Measurements from ENCODE around the gene PLPP4.
A peak's percentile ranks its signal among the peaks of the same experiment; 100 is the strongest.

The PLPP4 gene

DNA sequence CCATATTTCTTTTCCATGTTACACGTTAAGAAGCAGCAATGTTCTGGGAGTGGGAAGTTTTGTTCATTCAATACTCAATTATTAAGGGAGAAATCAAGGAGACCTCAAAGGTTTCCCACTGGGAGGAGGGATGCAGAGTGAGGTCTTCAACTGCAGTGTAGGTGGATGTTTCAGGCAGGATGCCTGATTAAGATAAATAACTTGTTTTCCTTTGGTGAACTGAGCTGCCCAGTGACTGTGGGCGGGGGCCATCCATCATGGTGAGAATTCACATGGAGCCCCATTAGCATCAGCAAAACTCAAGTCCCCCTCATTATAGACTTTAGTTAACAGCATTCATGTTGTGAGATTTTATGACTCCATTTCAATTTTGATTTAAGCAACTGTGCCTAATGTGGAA lies 121.1 kb downstream of the PLPP4 start:
- no peak for DNase-seq (ENCODE audit: low spot score)

DNA sequence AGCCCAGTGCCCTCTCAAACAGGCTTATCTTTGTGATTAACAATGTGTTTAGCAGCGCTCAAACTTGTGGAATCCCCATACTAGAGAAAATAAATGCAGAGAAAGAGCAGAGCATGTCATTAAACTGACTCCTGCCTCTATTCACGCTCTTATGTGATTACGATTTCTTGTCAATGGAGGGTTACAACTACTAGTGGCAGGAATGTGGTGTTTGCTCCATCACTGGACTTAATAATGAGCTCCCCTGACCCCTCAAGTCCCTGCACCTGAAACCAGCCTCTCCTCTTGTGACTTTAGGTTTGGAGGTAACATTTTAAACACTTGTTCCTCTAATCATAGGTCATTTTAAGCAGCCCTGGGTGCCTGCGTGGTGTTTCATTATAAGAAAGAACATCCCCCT lies 121.9 kb downstream of the PLPP4 start:
- DNase-seq (ENCODE audit: low spot score), result no peak

DNA sequence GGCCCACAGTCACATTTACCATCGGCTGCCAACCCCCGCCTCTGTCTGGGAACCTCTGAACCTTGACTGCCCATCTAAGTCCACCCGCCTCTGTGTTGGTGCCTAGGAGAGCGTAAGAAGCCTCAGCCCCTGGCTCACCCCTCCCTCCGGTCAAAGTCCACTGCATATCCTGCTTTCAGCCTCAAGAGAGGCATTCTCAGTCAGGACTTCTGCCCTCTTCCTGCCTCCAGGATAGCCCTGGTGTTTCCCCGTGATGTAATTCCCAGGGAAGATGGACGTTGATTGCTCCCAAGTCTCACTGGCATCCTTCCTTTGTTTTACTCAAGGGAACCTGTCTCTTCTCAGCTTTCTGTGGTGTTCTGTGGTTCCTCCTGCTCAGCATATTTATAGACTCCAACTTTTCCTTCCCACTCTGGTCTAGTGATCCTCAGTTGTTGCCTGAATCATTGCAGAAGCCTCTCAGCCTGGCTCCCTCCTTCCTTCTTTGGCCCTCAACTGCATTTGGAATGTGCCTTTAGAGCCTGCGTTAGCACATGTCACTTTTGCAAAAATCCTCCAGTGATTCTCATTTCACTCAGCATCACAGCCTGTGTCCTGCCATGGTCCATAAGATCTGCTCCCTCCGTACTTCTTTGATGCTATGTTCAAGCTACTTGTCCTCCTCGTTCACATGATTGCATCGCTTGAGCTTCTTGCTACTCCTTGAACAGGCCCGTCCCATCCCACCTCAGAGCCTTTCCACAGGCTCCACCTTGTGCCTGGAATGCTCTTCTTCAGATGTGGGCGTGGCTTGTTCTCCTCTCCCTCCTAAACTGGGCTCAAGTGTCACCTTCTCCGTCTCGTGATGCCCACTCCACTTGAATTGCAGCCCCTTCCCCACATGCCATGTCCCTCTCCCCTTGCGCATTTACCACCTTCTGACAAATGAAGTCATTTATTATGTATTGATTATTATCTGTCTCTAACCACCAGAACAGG lies 124.2 kb downstream of the PLPP4 start:
- peak; percentile 94 for DNase-seq (ENCODE audit: low spot score)

DNA sequence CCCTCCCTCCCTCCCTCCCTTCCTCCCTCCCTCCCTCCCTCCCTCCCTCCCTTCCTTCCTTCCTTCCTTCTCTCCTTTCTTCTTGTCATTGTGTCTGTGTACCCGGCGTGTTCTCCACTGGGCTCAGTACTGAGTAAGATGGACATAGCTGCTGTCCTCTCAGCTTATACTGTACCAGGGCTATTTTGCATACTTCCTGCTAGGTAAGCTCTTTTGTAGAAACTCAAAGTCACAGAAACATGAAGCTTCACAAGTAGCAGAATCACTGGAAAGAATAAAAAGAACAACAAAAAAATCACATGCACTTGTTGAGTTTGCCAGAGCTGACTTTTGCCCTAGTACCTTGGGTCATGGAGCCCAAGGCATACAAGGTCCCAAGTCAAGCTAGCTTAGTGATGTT lies 125.7 kb downstream of the PLPP4 start:
- DNase-seq (ENCODE audit: low spot score), result peak; percentile 2

DNA sequence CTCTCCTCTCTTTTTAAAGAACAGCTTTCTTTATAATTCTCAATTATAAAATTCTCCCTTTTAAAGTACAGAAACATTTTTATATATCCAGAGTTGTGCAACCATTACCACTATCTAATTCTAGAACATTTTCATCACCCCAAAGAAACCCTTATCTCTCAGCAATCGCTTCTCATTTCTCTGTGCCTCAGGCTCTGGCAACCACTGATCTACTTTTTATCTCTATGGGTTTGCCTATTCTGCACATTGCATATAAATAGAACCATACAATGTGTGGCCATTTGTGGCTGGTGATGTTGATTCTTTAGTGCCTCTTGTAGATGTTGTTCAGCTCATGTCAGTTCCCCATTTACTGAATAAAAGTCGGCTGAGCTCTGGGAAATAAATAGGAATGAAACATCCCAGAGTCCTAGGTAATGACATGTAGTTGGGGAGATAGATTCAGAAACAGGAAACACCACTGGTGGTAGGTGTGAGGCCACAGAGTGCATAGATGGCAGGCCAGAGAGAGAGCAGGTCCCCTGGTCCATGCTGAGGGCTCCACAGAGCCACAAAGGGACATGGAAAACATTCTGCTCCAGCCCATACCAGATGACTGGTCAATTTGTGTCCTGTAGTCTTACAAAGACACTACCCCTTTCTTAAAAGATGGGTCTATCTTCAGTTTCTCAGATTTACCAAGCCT lies 126.5 kb downstream of the PLPP4 start:
- DNase-seq (ENCODE audit: low spot score), result no peak

DNA sequence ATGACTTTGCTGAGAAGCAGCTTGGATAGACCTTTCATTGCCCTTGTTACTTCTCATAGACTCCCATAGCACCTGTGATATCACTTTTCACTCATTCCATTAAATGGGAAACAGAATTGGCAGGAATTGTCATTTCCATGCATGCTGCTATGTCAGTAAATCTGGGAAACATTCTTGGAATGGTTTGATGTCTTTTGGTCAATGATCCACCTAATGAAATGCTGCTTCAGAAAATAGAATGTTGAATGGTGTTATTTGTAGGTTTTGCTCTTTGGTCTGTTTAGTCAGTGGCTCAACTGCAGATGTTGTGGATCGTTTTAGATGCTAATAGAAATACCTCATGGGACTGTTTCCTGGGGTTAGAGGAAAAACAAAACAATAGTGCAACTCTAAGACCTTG lies 127.8 kb downstream of the PLPP4 start:
- DNase-seq (ENCODE audit: low spot score), result peak; percentile 57

DNA sequence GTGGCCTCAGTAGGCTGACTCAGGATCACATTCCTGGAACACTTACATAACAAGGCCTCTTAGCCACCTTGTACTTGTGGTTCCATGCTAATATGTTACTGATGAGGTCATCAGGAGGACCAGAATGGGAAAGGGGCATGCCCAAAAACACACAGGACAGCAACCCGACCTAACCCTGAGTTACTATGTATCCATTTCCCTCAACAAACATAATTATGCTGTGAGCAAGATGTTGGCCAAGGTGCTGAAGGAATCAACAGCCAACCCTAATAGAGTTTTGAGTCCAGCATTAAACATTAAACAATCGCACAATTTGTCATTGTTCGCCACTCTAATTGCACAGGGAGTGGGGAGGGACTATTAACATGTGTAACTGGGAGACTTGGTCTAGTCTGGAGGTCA lies 129.4 kb downstream of the PLPP4 start:
- peak; percentile 98 for DNase-seq (ENCODE audit: low spot score)

DNA sequence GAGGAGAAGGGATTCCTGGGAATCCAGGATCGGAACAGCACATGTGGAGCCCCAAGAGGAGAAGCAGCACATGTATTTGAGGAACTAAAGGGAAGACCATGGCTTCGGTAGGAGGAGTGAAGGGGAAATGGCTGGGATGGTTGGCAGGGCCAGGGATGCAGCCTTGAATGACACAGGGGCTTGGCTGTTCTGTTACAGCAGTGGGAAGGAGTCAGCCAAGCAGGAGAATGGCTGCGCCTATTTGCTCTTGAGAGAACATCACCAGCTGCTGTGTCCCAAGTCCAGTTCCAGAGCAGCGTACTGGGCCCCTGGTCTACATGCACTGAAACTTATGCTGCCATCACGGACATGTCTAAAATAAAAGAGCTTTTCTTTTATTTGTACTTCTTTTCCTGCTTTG lies 130.0 kb downstream of the PLPP4 start:
- DNase-seq (ENCODE audit: low spot score), result no peak

DNA sequence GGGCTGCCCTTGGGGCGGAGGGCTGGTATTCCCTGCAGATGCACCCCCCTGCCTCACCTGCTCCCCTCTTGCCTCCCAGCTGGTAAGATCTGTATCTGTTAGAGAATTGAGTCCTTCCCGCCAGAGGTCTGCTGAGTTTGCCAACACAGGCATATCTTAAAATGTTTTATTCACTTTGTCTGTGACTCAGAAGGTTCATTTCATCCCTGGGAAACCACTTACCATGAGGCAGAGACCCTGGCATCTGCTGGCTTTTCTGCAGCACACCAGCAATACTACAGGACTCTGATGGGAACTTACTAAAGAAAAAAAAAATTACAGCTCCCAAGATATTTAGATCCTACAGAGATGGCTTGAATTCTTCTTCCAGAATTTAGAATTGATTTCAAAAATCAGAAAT lies 131.3 kb downstream of the PLPP4 start:
- no peak for DNase-seq (ENCODE audit: low spot score)

DNA sequence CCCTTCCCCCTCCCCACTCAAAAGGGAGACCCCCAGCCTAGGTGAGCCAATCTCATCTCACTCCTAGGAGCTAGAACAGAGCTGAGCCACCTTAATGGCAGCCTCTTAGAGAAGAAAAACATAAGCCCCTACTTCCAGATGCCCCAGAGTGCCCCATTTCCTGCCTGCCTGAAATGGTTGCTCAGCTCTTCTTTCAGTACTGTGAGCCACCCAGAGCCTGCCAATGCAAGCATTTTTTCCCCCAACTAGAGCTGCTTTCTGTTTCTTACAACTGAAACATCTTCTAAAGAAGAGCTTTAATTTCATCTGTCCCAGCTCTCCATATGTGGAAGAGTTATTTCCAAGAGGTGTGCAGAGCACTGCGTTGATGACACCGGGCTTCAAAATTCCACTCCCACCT lies 136.7 kb downstream of the PLPP4 start:
- DNase-seq (ENCODE audit: low spot score), result no peak

DNA sequence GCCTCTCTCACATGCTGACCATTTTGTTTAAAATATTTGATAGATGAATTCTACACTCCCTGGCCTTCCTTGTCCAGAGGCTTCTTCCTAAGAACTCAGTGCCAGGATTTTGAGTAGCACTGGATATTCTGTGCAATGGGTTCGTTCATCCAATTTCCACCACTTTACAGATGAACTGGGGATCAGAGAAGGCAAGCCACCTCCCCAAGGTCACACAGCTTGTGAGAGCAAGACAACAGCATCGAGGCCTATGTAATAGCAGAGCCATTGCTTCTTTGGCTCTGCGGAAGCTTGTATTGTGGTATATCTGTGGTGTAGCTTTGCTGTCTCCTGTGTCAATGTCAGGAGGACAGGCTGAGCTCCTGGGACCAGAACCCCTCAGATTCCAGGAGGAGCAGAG lies 140.9 kb downstream of the PLPP4 start:
- no peak for DNase-seq (ENCODE audit: low spot score)

DNA sequence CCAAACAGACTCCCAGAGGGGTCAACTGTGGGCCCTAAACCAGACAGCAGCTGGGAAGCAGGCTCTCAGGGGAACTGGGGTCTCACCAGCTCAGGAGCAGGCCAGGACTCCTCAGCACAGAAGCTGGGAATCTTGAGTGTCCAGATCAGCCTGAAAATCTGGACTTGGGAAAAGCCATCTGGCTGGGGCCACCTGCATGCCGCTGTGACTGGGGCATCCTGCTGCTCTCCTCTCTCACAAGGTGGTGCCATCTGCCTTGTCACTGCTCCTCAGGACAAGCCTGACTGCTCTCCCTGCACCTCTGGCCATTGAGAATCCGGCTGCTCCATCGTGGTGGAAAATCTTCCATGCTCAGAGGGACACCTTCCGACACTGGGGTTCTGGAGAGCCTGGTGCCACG lies 141.4 kb downstream of the PLPP4 start:
- DNase-seq (ENCODE audit: low spot score), result no peak

DNA sequence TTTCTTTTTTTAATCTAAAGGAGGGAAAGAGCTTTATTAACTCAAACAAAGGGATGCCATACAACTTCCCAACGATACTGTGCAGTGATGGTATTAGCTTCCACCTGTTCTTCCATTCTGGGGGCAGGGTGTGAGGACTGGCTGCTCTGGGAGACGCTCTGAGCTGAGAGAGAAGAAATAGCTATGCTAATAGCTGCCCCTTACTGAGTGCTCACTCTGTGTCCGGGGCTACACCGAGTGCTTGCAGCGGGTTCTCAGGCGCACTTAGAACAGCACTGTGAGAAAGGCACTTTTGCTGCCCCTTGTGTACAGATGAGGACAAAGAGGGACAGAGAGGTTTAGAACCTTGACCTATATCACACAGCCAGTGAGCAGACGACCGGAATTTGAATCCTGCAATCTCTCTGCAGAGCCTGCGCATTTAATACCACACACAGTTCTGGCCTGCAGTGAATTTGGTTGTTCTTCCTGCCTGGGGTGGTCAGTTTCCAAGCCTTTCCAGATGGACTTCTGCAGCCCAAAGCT lies 142.2 kb downstream of the PLPP4 start:
- DNase-seq (ENCODE audit: low spot score), result no peak

DNA sequence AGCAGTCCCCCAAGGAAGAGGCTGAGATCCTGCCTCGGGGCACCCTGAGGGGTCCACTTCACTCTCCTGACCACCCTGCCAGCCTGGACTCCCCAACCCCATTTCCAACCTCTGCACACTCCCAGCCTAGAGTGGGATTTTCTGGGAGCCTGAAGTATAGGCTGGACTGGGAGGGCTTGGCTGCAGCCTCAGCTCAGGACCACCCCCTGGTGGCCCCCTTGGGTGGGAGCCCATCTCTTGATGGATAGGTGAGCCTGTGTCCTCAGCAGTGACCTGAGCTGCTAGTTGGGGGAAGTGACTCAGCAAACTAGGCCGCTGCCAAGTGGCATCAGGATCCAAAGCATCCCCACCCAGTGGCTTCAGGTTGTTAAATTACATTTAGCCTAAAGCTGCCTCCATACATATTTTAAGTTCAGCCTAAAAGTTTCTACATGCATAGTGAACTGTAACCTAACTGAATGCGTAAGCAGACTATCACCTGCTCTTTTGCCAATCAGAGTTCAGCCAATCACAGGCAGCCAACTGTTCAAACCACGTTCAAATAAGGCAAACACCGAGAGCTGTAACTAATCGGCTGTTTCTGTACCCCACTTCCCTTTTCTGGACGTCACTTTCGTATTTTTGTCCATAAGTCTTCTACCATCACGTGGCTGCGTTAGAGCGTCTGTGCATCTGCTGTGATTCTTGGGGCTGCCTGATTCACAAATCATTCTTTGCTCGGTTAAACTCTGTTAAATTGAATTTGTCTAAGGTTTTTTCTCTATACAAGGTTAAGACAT lies 144.0 kb downstream of the PLPP4 start:
- DNase-seq (ENCODE audit: low spot score), result peak; percentile 46

DNA sequence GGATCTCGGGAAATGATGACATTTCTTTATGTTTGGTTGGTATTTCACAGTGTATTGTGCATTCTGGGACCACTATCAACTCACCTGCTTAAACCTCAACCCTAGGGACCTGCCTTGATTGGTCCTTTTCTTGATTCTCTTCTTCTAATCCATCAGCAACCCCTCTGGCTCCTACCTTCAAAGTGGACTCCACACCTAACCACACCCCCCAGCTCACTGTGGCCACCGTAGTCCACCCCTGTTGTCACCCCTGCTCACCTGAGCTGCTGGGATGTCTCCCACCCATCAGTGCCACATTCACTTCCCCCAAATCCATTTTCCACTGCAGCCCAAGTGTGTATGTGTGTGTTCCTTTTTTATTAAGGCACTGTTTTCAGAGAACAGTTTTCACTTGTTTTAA lies 145.0 kb downstream of the PLPP4 start:
- no peak for DNase-seq (ENCODE audit: low spot score)

DNA sequence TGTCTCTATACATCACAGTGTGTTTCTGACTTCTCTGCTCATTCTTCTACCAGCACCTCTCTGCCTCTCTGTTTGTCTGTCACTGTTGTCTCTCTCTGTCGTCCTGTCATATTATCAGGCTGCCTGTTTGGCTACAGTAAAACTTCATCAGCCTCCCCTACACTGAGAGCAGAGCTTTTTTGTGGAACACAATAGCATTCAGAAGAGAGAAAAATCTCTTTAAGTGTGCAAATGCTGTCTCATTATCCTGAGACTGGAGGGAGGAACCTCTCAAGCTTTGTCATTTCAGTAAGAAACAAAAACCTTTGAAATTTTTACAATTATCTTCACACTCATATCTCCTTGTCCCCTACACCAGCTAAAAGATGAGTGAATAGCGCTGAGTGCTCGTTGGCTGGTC lies 148.4 kb downstream of the PLPP4 start:
- no peak for DNase-seq (ENCODE audit: low spot score)

DNA sequence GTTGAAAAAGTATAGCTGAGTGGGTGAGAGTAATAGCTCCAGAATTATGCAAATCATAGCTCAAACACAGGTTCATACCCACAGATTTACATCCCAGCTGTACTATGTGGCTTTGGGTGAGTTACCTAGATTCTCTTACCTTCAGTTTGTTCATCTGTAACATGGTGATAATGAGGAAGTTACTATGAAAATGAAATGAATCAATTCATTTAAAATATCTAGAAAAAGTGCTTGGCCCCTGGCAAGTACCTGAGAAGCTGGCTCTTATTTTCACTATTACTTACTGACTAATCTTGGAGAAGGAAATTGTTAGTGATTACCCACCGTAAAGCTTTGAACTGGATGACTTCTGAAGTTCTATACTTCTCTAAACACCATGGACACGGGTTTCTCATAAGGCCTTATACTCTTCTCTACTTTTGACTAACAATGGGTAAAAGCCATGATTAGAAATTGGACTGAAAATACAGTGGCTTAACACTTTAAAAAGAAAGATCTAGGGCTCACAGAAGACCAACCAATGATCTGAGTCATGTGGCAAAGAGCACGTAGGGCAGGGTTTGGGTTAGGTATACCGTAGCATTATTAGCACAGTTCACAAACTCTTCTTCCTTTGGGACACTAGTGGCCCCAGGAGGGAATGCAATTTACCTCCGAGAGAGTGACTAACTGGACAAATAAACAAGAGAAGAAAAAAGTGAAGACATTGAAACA lies 149.2 kb downstream of the PLPP4 start:
- peak; percentile 7 for DNase-seq (ENCODE audit: low spot score)

DNA sequence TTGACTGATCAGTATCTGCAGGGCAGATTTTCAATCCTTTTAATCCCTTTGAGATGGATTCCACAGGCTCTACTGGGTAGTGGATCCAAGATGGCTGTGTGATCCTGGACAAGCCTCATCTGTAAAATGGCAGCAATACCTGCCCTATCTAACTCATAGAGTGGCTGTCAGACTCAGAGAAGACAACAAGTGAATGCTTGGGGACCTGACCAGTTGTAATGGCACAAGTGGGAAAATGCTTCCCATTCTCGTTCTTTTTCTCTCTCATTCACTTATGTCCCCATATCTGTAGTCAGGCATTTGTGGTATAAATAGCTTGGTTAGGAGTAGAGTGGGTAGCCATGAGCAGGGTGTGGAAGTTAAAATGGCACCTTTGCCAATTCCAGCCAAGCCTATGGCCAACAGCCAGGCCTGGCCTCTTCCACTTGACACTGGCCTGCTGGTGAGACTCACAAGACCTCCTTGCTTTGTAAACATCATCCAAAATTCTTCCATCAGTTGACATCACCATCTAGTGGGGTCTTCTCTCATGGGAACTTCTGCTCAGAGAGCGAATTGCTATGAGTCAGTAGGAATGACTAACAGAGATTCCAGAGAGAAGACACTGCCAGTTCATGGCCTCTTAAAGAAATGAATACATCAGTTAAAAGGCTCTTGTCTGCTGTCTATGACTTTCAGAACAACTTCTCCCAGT lies 150.1 kb downstream of the PLPP4 start:
- peak; percentile 86 for DNase-seq (ENCODE audit: low spot score)

DNA sequence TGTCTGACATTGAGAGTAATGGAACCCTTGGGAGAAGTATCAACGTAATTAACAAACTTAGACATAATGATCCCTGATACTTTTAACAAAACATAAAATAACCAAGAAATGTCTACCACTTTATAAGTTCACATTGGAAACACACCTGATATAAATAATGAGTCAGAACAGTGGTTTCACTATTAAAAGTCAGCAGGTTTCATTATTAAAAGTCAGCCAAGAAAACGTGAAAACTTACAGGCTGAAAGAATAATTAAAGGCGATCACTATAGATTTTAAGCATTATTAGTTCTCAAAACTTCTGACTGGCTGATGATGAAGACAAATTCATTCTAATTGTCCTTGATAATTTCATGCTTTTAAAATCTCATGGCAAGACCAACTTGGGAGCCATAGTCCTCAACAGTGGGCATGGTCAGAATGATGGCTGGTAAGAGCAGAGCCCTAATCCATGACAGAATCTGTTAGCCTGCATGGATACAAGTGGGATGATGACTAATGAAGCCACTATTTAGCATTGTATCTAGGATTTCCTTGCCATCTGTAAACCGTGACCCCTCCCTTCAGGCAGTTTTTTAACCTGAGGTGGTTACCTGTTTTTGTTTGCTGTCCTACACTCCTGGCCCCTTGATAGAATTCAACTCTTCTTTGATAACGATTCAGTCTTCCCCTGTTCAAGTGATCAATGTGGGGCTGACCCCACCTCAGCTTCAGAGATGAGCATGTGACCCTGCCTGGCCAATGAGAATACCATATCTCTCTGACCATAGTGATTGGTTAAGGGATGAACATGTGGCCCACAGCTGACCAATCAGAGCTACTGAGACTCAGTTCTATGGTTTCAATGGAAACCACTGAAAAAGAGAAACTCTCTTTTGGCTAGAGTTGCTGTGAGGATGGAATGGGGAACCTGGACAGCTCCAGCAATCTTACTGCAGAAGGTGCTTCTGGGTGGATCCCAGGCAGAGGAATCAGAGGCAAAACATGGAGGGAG lies 151.0 kb downstream of the PLPP4 start:
- DNase-seq (ENCODE audit: low spot score), result peak; percentile 50

DNA sequence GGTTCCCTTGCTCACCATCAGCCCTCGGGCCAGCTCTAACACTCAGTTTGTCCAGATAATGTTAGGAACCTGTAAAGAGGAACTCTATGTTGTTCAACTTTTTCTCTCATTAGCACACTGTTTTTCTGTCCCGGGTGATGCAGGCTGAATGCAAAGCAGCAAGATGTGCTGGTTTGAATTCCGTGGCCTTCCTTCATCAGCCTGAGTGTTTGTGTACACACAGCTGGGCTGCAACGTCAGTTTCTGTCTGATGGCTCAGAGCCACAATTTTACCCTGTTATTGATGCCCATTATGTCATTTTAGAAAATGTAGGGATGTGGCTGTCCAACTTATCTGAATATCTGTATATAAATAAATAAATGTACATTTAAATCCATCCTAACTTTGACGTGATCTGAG lies 152.0 kb downstream of the PLPP4 start:
- no peak for DNase-seq (ENCODE audit: low spot score)
